Esophagus muscularis mucosa (tissue), 3 donors: ENCODE measurements around the gene DCDC2C.

Experiments
- CTCF ChIP-seq, 3 experiments: fragments of 200-600 bp in 2 of 3; fragments of 450-650 bp in 1 of 3; sonication (generic) in 2 of 3; IDR thresholded peaks; one replicate each; pipeline ENCODE4 v1.5.1; 2017 to 2019; ENCODE audit warnings: antibody characterized with exemption in 3 of 3, mild to moderate bottlenecking in 2 of 3, moderate library complexity in 1 of 3
- POLR2A ChIP-seq: fragments of 450-650 bp; IDR thresholded peaks from one replicate; pipeline ENCODE4 v1.6.1; 2017; ENCODE audit warnings: antibody characterized with exemption, moderate library complexity, mild to moderate bottlenecking, low read depth

DNA sequence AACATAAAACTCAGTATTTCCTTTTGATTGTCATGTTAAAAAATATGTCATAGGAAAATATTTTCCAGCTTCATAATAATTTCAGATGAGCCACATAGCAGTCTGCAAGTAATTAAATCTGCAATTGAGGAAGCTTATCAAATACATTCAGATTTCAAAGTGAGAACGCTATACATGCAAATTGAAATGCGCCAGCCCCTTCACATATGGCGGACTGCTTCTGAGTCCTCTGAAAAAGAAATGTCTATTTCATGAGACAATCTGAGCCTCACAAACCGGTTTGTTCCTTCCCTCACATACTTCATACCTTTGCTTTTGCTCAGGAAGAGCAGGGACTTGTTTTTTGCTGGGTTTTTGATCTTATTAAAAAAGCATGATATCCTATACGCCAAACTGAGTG, 2.3 kb upstream of the DCDC2C start:
- TF ChIP-seq POLR2A (no peak), CTCF (IDR thresholded peaks at IDR 0.05) (no peak)
